Measurements from ENCODE around the gene ZNF668. TPM values are rescaled to one million over a fixed set of nuclear protein-coding genes. Genes with fewer than 3 reads are reported as not detected.

Gene ZNF668
- total and polyA plus RNA-seq, 2 experiments from 2014 or later: 6.2 to 13.1 TPM

GRCh38 chr16:31094424-31095120 lies 20.5 kb upstream of the ZNF668 start, which contains the start of gene VKORC1:
Gene VKORC1 (minus strand): TSS chr16:31094797. CDS start chr16:31094729, 68 bp downstream.
- H3K36me3 ChIP-seq (ENCODE audit: insufficient read depth): no peaks in the 10 kb centered on the region
- Mint-ChIP-seq H3K4me1 (peaks cover 8% of the 10 kb centered on the region), H3K27ac (peak within 1 kb of the TSS; percentile 80), H3K36me3 (ENCODE audit: low read depth) (peaks cover 25% of the 10 kb centered on the region), H3K27me3 (ENCODE audit: insufficient read depth, low read depth, poor library complexity) (peaks cover 10% of the 10 kb centered on the region), H3K9me3 (peaks cover 5% of the 10 kb centered on the region; the same call in 2 of the 3 replicates), H3K4me3 (peak within 1 kb of the TSS; percentile 93)
- H3K4me3 ChIP-seq: peak within 1 kb of the TSS; percentile 84
- no peaks in the 10 kb centered on the region for H3K27me3 ChIP-seq (ENCODE audit: insufficient read depth)
- H3K4me2 ChIP-seq: peak within 1 kb of the TSS; percentile 91
- peaks cover 16% of the 10 kb centered on the region for H3K79me2 ChIP-seq (replicated peaks; ENCODE audit: insufficient read depth)
- H3F3A ChIP-seq (replicated peaks; ENCODE audit: low read depth): peaks cover 6% of the 10 kb centered on the region; the same call in 1 of the 2 replicates
- DNase-seq (ENCODE audit: low spot score) (peak; percentile 99), ATAC-seq (peak; percentile 95)
- H4K20me1 ChIP-seq (replicated peaks; ENCODE audit: insufficient read depth): no peaks in the 10 kb centered on the region
- peak within 1 kb of the TSS; percentile 75 for H2AFZ ChIP-seq
- TF ChIP-seq ETS1 (IDR thresholded peaks at IDR 0.05): peak; percentile 89
- peak; percentile 57 for TF ChIP-seq POLR2AphosphoS5 (IDR thresholded peaks at IDR 0.05; ENCODE audit: low read depth)
- TF ChIP-seq EZH2phosphoT487 (IDR thresholded peaks at IDR 0.05; ENCODE audit: unreplicated experiment): no peak
- TF ChIP-seq CREB1 (CRISPR knock-in tag; IDR thresholded peaks at IDR 0.05; ENCODE audit: low read depth): peak; percentile 47; the same call in 1 of the 2 replicates
- no peak for TF ChIP-seq NANOG (IDR thresholded peaks at IDR 0.05; ENCODE audit: borderline replicate concordance)
- H3K27ac ChIP-seq (ENCODE audit: low read depth): peak within 1 kb of the TSS; percentile 85
- H3K9me2 ChIP-seq (ENCODE audit: insufficient read depth): no peaks in the 10 kb centered on the region
- H3K4me1 ChIP-seq (ENCODE audit: insufficient read depth): peaks cover 7% of the 10 kb centered on the region; the same call in 1 of the 2 replicates

GRCh38 chr16:31094088-31094423 lies 20.0 kb upstream of the ZNF668 start:
- Mint-ChIP-seq H3K4me1 (peaks cover 8% of the 10 kb centered on the region), H3K27ac (peak overlapping the region; percentile 80), H3K27me3 (ENCODE audit: insufficient read depth, low read depth, poor library complexity) (peaks cover 11% of the 10 kb centered on the region), H3K9me3 (peaks cover 5% of the 10 kb centered on the region; the same call in 2 of the 3 replicates), H3K36me3 (ENCODE audit: low read depth) (peaks cover 28% of the 10 kb centered on the region), H3K4me3 (peak overlapping the region; percentile 93)
- DNase-seq (ENCODE audit: low spot score) (peak; percentile 62), ATAC-seq (peak; percentile 21)
- Histone ChIP-seq H3K27me3 (ENCODE audit: insufficient read depth) (no peaks in the 10 kb centered on the region), H3K9me2 (ENCODE audit: insufficient read depth) (no peaks in the 10 kb centered on the region), H3K79me2 (replicated peaks; ENCODE audit: insufficient read depth) (peaks cover 16% of the 10 kb centered on the region), H3K27ac (ENCODE audit: low read depth) (peak overlapping the region; percentile 85), H3K4me1 (ENCODE audit: insufficient read depth) (peaks cover 7% of the 10 kb centered on the region; the same call in 1 of the 2 replicates), H3K4me3 (peak overlapping the region; percentile 84), H3K36me3 (ENCODE audit: insufficient read depth) (no peaks in the 10 kb centered on the region), H3F3A (replicated peaks; ENCODE audit: low read depth) (peaks cover 6% of the 10 kb centered on the region; the same call in 1 of the 2 replicates), H3K4me2 (peak overlapping the region; percentile 91), H4K20me1 (replicated peaks; ENCODE audit: insufficient read depth) (no peaks in the 10 kb centered on the region), H2AFZ (peak overlapping the region; percentile 75)
- no peak for TF ChIP-seq CREB1 (CRISPR knock-in tag; IDR thresholded peaks at IDR 0.05; ENCODE audit: low read depth)
- no peak for TF ChIP-seq JUNB (IDR thresholded peaks at IDR 0.05; ENCODE audit: unreplicated experiment)
- no peak for TF ChIP-seq REST (IDR thresholded peaks at IDR 0.05; ENCODE audit: unreplicated experiment)
- TF ChIP-seq STAT1 (IDR thresholded peaks at IDR 0.05; ENCODE audit: unreplicated experiment): no peak
- no peak for TF ChIP-seq ETS1 (IDR thresholded peaks at IDR 0.05)
- TF ChIP-seq CTCF (conservative IDR thresholded peaks at IDR 0.05; ENCODE audit: low read depth in 2 of 2): no peak
- TF ChIP-seq EZH2 (IDR thresholded peaks at IDR 0.05; ENCODE audit: low read depth, unreplicated experiment): no peak
